ENCODE measurements around the gene NPTN. TPM values are rescaled to one million over a fixed set of nuclear protein-coding genes. Genes with fewer than 3 reads are reported as not detected.

NPTN gene
- total and polyA plus RNA-seq, 2 of the 13 experiments (the other 11 are each of a cell fraction or from before 2014, with no cell fraction given) = 78.0 to 110 TPM

GRCh38 chr15:73633991-73634495, 854 bp upstream of the NPTN start (continued):
- TF ChIP-seq CENPX (CRISPR knock-in tag; IDR thresholded peaks at IDR 0.05) = no peak
- TF ChIP-seq NFKBIZ (CRISPR knock-in tag; IDR thresholded peaks at IDR 0.05) = no peak
- no peak for TF ChIP-seq ZNF484 (CRISPR knock-in tag; IDR thresholded peaks at IDR 0.05; ENCODE audit: borderline replicate concordance, low read depth)
- no peak for TF ChIP-seq SIX4 (CRISPR knock-in tag; IDR thresholded peaks at IDR 0.05)
- no peak for TF ChIP-seq ZNF562 (CRISPR knock-in tag; IDR thresholded peaks at IDR 0.05; ENCODE audit: borderline replicate concordance)
- no peak for TF ChIP-seq ADNP (CRISPR knock-in tag; IDR thresholded peaks at IDR 0.05)
- 0 out of 2 replicates have a peak, but pooled peaks have one; percentile 8 for TF ChIP-seq ZNF234 (CRISPR knock-in tag; conservative IDR thresholded peaks at IDR 0.05)
- TF ChIP-seq REXO4 (CRISPR knock-in tag; IDR thresholded peaks at IDR 0.05; ENCODE audit: borderline replicate concordance) = no peak
- TF ChIP-seq ZNF33B (CRISPR knock-in tag; IDR thresholded peaks at IDR 0.05) = no peak
- TF ChIP-seq ZBTB42 (CRISPR knock-in tag; IDR thresholded peaks at IDR 0.05) = no peak
- no peak for TF ChIP-seq GTF3A (CRISPR knock-in tag; conservative IDR thresholded peaks at IDR 0.05)
- TF ChIP-seq GMEB1 (CRISPR knock-in tag; IDR thresholded peaks at IDR 0.05; ENCODE audit: borderline replicate concordance) = no peak
- no peak for TF ChIP-seq EZH2 (conservative IDR thresholded peaks at IDR 0.05; ENCODE audit: low read depth, low read length)
- no peak for TF ChIP-seq NR1H2 (CRISPR knock-in tag; IDR thresholded peaks at IDR 0.05; ENCODE audit: borderline replicate concordance, low read depth)
- TF ChIP-seq, protein P1, sequence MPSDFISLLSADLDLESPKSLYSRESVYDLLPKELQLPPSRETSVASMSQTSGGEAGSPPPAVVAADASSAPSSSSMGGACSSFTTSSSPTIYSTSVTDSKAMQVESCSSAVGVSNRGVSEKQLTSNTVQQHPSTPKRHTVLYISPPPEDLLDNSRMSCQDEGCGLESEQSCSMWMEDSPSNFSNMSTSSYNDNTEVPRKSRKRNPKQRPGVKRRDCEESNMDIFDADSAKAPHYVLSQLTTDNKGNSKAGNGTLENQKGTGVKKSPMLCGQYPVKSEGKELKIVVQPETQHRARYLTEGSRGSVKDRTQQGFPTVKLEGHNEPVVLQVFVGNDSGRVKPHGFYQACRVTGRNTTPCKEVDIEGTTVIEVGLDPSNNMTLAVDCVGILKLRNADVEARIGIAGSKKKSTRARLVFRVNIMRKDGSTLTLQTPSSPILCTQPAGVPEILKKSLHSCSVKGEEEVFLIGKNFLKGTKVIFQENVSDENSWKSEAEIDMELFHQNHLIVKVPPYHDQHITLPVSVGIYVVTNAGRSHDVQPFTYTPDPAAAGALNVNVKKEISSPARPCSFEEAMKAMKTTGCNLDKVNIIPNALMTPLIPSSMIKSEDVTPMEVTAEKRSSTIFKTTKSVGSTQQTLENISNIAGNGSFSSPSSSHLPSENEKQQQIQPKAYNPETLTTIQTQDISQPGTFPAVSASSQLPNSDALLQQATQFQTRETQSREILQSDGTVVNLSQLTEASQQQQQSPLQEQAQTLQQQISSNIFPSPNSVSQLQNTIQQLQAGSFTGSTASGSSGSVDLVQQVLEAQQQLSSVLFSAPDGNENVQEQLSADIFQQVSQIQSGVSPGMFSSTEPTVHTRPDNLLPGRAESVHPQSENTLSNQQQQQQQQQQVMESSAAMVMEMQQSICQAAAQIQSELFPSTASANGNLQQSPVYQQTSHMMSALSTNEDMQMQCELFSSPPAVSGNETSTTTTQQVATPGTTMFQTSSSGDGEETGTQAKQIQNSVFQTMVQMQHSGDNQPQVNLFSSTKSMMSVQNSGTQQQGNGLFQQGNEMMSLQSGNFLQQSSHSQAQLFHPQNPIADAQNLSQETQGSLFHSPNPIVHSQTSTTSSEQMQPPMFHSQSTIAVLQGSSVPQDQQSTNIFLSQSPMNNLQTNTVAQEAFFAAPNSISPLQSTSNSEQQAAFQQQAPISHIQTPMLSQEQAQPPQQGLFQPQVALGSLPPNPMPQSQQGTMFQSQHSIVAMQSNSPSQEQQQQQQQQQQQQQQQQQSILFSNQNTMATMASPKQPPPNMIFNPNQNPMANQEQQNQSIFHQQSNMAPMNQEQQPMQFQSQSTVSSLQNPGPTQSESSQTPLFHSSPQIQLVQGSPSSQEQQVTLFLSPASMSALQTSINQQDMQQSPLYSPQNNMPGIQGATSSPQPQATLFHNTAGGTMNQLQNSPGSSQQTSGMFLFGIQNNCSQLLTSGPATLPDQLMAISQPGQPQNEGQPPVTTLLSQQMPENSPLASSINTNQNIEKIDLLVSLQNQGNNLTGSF (CRISPR knock-in tag; IDR thresholded peaks at IDR 0.05) = no peak
- no peak for TF ChIP-seq HIVEP1 (CRISPR knock-in tag; IDR thresholded peaks at IDR 0.05)
- no peak for TF ChIP-seq ZNF44 (CRISPR knock-in tag; IDR thresholded peaks at IDR 0.05)

Data from HepG2 (cell line).